WERI-Rb-1 (cell line): ENCODE data around the gene DNAJC3.
"Not testable (repeated sequence)": the region's sequence is repeated elsewhere in the genome, so short reads cannot be mapped to it uniquely, and the experiment has no call there.

ENCODE experiments used
- DNase-seq: peaks from one replicate; pipeline ENCODE4 v3.0.0-alpha.2; 2020
- H3K27ac ChIP-seq: fragments of 250-450 bp; sonication (Bioruptor Pico); 2 replicates; pipeline ENCODE4 v1.5.1; 2020; ENCODE audit warnings: mild to moderate bottlenecking, moderate library complexity
- H3K27me3 ChIP-seq: fragments of 250-450 bp; sonication (Bioruptor Pico); 2 replicates; pipeline ENCODE4 v1.5.1; 2021; ENCODE audit warnings: mild to moderate bottlenecking, low read depth, moderate library complexity; ENCODE audit not compliant: insufficient read depth, severe bottlenecking
- H3K36me3 ChIP-seq: fragments of 250-450 bp; sonication (Bioruptor Pico); 2 replicates; pipeline ENCODE4 v1.5.1; 2020; ENCODE audit warnings: mild to moderate bottlenecking, moderate library complexity
- H3K4me3 ChIP-seq: 2 replicates; pipeline ENCODE4 v1.5.1; 2011; ENCODE audit warnings: low read depth, mild to moderate bottlenecking, control low read depth, low read length
- H3K9me3 ChIP-seq: fragments of 250-450 bp; sonication (Bioruptor Pico); 2 replicates; pipeline ENCODE4 v1.5.1; 2021; ENCODE audit warnings: mild to moderate bottlenecking, moderate library complexity; ENCODE audit not compliant: severe bottlenecking
- CTCF ChIP-seq: IDR thresholded peaks from 2 replicates; pipeline ENCODE4 v1.5.1; 2011; ENCODE audit warnings: low read depth, mild to moderate bottlenecking, control low read depth, inconsistent platforms, low read length

The DNAJC3 gene

DNA sequence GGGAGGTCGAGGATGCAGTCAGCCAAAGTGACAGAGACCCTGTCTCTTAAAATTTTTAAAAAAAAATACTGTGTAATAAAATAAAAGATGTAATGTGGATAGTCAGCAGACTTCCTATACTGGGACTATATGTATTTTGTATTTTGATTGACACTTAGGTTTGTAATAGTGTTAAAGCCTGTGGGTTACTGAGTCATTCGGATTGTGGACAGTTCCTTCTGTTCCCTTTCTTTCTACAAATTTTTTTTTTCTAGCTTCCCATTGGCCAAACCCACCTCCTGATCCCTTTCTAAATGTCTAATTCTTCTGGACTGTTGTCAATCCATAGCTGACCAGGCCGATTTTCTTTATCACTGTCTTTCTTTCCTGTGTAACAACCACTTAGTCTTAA, 108.0 kb downstream of the DNAJC3 start:
- TF ChIP-seq CTCF = no peak
- no peak overlapping the region for H3K27ac ChIP-seq

DNA sequence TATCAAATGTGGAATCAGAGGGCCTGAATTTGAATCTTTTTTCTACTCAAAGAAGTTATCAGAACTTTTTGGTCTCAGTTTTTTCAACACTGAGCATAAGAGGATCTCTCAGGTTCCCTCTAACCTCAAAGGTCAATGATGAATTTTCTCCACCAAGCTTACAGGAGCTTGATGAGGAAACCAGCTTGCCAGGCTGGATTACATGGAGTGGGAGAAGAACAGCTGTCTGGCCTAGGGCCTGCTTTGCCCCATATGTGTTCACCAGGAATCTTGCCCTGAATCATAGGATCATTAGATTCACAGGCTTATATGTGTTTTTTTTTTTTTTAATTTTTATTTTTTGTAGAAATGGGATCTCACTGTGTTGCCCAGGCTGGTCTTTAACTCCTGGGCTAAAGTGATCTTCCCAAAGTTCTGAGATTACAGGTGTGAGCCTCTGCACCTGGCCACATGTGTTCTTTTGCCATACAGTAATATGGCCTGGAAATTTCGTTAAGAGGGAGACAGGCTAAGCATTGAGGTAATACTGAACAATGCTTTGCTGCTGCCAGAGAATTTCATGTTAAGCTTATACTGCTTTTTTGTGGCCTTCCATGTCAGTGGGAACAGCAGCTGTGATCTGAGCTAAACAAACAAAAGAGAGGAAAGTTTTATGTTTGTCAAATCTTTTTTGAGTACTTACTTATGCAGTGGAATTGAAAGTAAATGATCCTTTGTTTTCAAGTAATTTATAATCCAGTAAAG, 110.6 kb downstream of the DNAJC3 start:
- no peak overlapping the region for H3K27ac ChIP-seq
- H3K9me3 ChIP-seq = peaks cover 4% of the 10 kb centered on the region
- no peak for DNase-seq
- no peak overlapping the region for H3K4me3 ChIP-seq
- no peak for TF ChIP-seq CTCF
- H3K27me3 ChIP-seq = no peaks in the 10 kb centered on the region
- H3K36me3 ChIP-seq = peaks cover 55% of the 10 kb centered on the region

More for the DNA sequence above, 108.0 kb downstream of the DNAJC3 start:
- no peak overlapping the region for H3K4me3 ChIP-seq
- no peak for DNase-seq
- H3K36me3 ChIP-seq = peaks cover 34% of the 10 kb centered on the region
- peaks cover 6% of the 10 kb centered on the region for H3K9me3 ChIP-seq
- H3K27me3 ChIP-seq = no peaks in the 10 kb centered on the region

- TF ChIP-seq CTCF = no peak
- peaks cover 60% of the 10 kb centered on the region for H3K36me3 ChIP-seq
- peaks cover 4% of the 10 kb centered on the region for H3K9me3 ChIP-seq
- no peak overlapping the region for H3K4me3 ChIP-seq
- H3K27ac ChIP-seq = no peak overlapping the region
- no peaks in the 10 kb centered on the region for H3K27me3 ChIP-seq
- no peak for DNase-seq
Measured at GRCh38 chr13:95788100-95788463, 111.1 kb downstream of the DNAJC3 start.

- not testable (repeated sequence) for H3K4me3 ChIP-seq, DNase-seq, H3K27ac ChIP-seq, H3K27me3 ChIP-seq, H3K9me3 ChIP-seq
- peaks cover 66% of the 10 kb centered on the region for H3K36me3 ChIP-seq
Measured at GRCh38 chr13:95789315-95789714, 112.4 kb downstream of the DNAJC3 start.

DNA sequence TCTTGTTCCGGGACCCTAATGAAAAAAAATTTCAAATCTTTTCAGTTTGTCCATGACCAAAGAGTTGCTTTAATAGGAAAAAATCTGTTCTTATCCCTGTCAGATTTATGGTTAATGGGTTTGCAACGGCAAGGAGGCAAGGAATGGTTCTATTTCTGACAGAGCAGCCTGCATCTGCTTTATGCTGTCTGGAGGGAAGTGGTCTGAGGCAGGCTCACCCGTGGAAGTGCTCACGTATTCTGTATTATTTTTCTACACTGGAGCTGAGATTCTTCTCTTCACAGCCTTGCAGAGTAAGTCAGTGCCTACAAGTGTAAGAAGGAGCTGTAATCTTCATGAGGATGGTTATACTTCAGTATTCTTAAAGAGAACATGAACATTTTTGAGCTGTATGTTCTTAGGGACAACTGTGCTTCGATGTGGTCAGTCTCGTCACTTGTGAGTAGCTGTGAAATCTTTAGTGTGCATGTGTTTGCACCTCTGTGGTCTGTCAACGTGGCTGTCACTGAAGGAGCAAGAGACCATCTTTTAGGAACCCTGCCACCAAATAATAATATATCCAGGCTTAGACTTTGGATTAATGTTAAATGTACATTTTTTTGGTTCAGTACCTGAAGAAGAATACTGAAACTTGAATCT, 114.3 kb downstream of the DNAJC3 start:
- Histone ChIP-seq H3K9me3 (peaks cover 4% of the 10 kb centered on the region), H3K36me3 (peaks cover 66% of the 10 kb centered on the region), H3K27me3 (no peaks in the 10 kb centered on the region), H3K4me3 (no peak overlapping the region), H3K27ac (no peak overlapping the region)
- TF ChIP-seq CTCF = no peak
- DNase-seq = no peak

DNA sequence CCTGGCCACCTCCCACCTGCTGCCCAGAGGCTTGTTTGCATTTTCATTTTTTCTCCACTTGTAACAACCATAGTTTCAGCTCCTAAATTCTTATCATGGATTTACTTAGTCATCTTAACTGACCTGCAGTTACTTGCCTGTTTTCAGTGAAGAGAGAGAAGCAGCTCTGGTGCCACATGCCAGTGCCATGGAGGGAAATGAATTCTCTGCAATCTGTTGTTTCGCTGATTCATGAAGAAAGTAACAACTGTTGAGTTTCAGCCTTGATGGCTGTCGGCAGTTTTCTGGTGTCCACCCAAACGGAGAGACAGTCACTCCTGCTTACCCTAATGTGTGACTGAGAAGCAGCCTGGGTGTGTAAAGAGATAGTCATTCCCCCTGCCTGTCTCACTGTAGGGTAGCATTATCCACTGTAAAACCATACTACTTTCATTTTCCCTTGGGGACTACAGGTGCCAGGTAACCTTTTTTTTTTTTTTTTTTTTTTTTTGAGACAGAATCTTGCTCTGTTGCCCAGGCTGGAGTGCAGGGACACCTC, 116.1 kb downstream of the DNAJC3 start:
- H3K9me3 ChIP-seq = peaks cover 4% of the 10 kb centered on the region
- no peak overlapping the region for H3K4me3 ChIP-seq
- no peaks in the 10 kb centered on the region for H3K27me3 ChIP-seq
- TF ChIP-seq CTCF = no peak
- peaks cover 52% of the 10 kb centered on the region for H3K36me3 ChIP-seq
- no peak for DNase-seq
- H3K27ac ChIP-seq = no peak overlapping the region
